ENCODE measurements around the gene TMPRSS2.

Gene TMPRSS2

GRCh38 chr21:41451753-41452676 lies 55.9 kb downstream of the TMPRSS2 start:
- in situ Hi-C loops (cut with MboI; ENCODE audit: low sequenced_read_pairs) = no loop called here

GRCh38 chr21:41449613-41450012 lies 58.3 kb downstream of the TMPRSS2 start:
- in situ Hi-C loops (cut with MboI; ENCODE audit: low sequenced_read_pairs) = no loop called here

GRCh38 chr21:41447356-41447755 lies 60.6 kb downstream of the TMPRSS2 start:
- in situ Hi-C loops (cut with MboI; ENCODE audit: low sequenced_read_pairs) = no loop called here

GRCh38 chr21:41446586-41446985 lies 61.4 kb downstream of the TMPRSS2 start:
- in situ Hi-C loops (cut with MboI; ENCODE audit: low sequenced_read_pairs) = no loop called here

GRCh38 chr21:41445465-41445862 lies 62.5 kb downstream of the TMPRSS2 start:
- in situ Hi-C loops (cut with MboI; ENCODE audit: low sequenced_read_pairs) = no loop called here

GRCh38 chr21:41444703-41445464 lies 63.1 kb downstream of the TMPRSS2 start:
- in situ Hi-C loops (cut with MboI; ENCODE audit: low sequenced_read_pairs) = no loop called here

GRCh38 chr21:41443562-41443961 lies 64.4 kb downstream of the TMPRSS2 start:
- in situ Hi-C loops (cut with MboI; ENCODE audit: low sequenced_read_pairs) = no loop called here

GRCh38 chr21:41442481-41443186 lies 65.3 kb downstream of the TMPRSS2 start:
- in situ Hi-C loops (cut with MboI; ENCODE audit: low sequenced_read_pairs) = no loop called here

GRCh38 chr21:41441546-41441945 lies 66.4 kb downstream of the TMPRSS2 start:
- in situ Hi-C loops (cut with MboI; ENCODE audit: low sequenced_read_pairs) = no loop called here

- in situ Hi-C loops (cut with MboI; ENCODE audit: low sequenced_read_pairs) = no loop called here
Observed at GRCh38 chr21:41439248-41439647, 68.7 kb downstream of the TMPRSS2 start.

GRCh38 chr21:41438425-41439113 lies 69.4 kb downstream of the TMPRSS2 start:
- in situ Hi-C loops (cut with MboI; ENCODE audit: low sequenced_read_pairs) = no loop called here

- in situ Hi-C loops (cut with MboI; ENCODE audit: low sequenced_read_pairs) = no loop called here
Observed at GRCh38 chr21:41437729-41438128, 70.2 kb downstream of the TMPRSS2 start.

- in situ Hi-C loops (cut with MboI; ENCODE audit: low sequenced_read_pairs) = no loop called here
Observed at GRCh38 chr21:41435706-41436105, 72.3 kb downstream of the TMPRSS2 start.

GRCh38 chr21:41433566-41433965 lies 74.4 kb downstream of the TMPRSS2 start:
- in situ Hi-C loops (cut with MboI; ENCODE audit: low sequenced_read_pairs) = no loop called here

GRCh38 chr21:41432562-41433460 lies 75.1 kb downstream of the TMPRSS2 start:
- in situ Hi-C loops (cut with MboI; ENCODE audit: low sequenced_read_pairs) = no loop called here

- in situ Hi-C loops (cut with MboI; ENCODE audit: low sequenced_read_pairs) = no loop called here
Observed at GRCh38 chr21:41431788-41432548, 76.0 kb downstream of the TMPRSS2 start.

- in situ Hi-C loops (cut with MboI; ENCODE audit: low sequenced_read_pairs) = no loop called here
Observed at GRCh38 chr21:41429925-41430491, 78.0 kb downstream of the TMPRSS2 start.

GRCh38 chr21:41429305-41429704 lies 78.7 kb downstream of the TMPRSS2 start:
- in situ Hi-C loops (cut with MboI; ENCODE audit: low sequenced_read_pairs) = no loop called here

GRCh38 chr21:41428847-41429246 lies 79.1 kb downstream of the TMPRSS2 start:
- in situ Hi-C loops (cut with MboI; ENCODE audit: low sequenced_read_pairs) = no loop called here
